ACHN (cell line): ENCODE results near the gene COL1A1.

Experiments
- DNase-seq: peaks from one replicate; pipeline ENCODE4 v3.0.0-alpha.2; 2015
- in situ Hi-C: cut with HindIII; loops from 2 replicates; pipeline ENCODE4 v1.10.0; 2017; ENCODE audit warnings: low sequenced_read_pairs, low pct_ligation_motif_present, low pct_unique_long_range_greater_than_20kb

COL1A1 gene

DNA sequence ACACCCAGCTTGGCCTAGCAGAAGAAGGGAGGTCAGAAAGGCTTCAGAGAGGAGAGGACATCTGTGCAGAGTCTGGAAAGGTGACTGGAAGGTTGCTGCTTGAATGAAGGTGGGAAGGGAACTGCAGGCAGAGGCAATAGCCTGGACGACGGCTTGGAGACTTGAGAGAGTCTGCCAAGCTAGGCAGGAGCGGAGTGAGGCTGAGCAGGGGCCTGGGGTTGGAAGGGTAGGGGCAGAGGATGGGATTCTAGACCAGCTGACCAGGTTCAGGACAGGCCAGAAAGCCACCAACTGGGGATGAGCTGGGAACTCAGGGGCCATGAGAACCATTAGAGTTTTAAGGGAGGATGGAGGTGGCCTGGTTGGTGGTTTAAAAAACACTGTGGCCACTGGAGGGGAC is 36.0 kb downstream of the COL1A1 start:
- in situ Hi-C loops = no loop called here

DNA sequence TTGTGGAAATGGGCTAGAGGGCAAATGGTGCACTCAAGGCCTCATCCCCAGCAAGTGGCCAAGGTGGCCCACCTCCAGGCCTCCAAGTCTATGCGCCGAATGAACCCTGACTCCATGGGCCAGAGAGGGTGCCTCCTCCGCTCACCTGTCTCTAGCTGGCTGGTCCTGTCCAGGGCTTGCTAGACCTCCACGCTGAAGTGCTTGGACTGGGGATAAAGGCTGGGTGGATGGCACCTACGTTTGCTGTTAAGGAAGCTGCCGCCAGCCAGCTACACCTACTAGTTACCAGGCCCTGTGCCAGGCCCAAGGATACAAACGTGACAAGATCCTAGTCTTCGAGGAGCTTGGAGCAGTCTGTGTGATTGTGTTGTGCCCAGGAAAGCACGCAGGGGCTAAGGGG is 36.4 kb downstream of the COL1A1 start:
- in situ Hi-C loops = no loop called here
- no peak for DNase-seq

More for the DNA sequence above, 36.0 kb downstream of the COL1A1 start:
- DNase-seq = no peak

DNA sequence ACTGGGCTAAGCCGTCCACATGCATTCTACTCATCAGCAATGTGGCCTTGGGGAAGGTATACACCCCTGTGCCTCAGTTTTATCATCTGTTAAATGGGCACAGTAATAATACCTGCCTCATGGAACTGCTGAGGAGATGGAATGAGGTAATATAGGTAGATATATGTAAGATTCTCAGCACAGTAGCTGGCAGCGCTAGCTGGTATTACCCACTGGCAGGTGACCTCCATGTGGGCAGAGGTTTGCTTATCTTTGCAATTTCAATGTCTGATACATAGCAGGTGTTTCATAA is 36.8 kb downstream of the COL1A1 start:
- in situ Hi-C loops = no loop called here
- no peak for DNase-seq

DNA sequence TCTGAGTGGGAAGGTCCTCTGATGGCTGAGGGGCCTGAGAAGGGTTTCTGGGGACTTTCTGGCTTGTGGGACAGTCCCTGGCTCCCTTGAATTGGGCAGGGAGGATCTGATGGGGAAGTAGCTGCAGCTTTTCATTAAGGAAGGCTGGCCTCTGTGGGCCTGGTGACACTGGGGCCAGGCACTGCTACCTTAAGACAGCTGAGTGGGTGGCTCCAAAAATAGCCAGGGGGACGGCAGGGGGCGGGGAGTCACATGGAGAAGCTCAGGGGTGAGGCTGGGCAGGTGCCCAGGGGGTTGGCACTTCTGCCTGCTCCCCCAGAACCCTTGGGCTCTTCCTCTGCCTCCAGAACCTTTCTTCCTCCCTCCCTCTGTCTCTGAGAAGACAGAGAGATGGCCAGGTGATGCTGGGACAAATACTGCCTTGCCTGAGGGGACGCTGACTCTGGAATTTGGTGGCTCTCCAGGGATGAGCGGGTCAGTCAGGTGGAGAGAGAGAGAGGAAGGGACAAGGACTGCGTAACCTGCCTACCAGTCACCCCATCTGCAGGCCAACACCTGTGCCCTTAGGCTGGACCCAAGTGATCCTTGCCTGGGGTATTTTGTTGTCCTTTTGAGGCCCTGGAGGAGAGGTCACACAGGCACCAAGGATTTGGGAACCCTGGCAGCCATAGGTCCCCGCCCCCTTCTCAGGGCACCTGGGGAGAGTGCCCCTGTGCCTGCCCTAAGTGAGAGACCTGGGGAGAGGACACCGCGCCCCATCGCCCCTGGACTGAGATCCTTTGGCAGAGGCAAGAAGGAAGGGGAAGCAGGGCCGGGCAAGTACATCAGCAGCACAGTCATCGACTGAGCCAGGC is 37.4 kb downstream of the COL1A1 start:
- DNase-seq = no peak
- in situ Hi-C loops = no loop called here

DNA sequence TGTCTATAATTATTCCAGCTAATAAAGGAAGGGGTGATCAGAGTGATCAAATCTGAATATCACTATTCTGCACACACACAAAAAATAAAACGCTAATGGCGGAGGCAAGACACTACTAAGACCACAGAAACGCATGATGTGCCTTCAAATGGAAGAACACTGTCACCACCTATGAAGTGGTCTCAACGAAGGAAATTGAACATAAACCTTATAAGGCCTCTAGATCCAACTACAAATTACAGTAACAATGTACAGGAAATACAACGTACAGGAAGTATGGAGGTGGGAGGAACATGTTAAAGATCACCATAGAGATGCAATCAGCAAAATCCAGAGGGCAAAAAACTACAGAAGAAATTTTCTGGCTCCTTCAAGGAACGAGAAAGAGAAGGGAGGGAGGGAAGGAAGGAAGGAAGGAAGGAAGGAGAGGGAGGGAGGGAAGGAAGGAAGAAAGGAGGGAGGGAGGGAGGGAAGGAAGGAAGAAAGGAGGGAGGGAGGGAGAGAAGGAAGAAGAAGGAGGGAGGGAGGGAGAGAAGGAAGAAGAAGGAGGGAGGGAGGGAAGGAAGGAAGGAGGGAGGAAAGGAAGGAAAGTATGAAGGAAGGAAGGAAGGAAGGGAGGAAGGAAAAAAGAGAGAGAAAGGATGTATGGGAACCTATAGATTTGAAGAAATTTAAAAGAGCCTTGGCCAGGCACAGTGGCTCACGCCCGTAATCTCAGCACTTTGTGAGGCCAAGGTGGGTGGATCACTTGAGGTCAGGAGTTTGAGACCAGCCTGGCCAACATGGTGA is 38.8 kb downstream of the COL1A1 start:
- in situ Hi-C loops = no loop called here
- DNase-seq = no peak

DNA sequence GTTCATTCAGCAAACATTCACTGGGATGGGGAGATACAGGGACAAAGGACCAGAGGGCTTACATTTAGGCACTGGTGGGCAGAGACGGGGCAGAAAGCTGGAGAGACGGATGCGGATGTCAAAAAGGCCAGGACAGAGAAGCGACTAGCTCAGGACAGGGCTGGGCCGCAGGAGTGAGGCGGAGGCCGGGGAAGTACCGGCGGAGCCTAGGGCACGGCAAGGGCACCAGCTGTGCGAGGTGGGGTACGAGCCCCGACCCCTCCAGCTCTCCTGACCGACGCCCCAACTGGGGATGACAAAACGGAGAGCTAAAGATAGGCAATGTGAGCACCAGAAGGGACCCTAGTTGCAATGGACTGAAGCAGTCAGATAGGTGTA is 39.5 kb downstream of the COL1A1 start:
- DNase-seq = no peak
- in situ Hi-C loops = no loop called here

DNA sequence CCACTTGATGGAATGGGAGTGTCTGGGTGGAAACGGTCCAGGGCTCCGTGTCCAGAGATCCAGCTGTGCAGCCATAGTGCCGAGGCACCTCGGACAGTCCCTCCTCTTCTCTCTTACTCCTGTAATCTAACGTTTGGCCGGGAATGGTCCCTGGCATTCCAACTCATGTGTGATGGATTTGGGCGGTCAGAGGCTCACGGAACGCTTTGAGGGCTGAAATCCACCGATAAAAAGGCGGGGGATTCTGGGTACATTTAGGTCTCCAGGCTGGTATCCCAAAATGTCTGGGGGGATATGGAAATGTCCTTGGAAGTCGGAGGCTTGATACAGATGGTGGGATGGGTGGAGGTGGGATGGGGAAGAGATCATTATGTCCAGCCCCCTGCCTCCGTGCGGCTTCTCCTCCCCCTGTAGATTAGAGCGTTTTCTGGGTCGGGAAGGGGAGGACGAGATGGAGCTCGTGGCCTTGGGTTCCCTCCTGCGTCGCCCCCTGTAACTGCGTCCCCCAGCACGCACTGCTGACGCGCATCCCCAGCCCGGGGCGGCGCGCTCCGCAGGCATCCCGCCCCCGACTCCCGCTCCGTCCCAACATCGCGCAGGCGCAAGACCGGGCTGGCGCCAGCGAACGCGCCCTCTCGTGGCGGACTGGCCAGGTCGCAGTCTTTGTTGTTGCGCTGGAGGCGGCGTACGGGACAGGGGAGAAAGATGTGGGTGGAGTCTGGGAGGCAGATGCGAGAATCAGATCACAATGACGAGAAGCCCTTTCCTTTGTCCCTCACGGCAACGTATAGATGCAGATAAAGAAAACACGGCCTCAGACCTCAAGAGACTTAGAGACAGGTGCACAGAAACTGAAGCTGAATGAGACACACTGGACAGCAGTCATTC is 40.2 kb downstream of the COL1A1 start:
- DNase-seq = peak; percentile 88
- in situ Hi-C loops = no loop called here

DNA sequence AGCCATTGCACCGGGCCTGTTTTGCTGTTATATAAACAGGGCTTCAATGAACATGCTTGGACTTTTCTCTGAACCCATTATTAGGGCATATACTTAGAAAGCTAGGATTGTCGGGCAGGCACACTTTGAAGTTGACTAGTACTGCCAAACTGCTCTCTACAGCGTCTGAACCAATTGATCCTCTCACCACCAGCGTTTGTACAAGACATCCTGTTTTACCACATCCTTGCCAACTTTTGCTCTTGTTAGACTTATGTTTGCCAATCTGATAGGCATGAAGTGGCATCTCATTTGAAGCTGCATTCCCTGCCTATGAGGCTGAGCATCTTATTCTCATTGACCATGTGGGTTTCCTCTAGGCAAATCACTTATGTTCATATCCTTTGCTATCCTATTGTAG is 43.5 kb downstream of the COL1A1 start:
- in situ Hi-C loops = no loop called here
- no peak for DNase-seq

DNA sequence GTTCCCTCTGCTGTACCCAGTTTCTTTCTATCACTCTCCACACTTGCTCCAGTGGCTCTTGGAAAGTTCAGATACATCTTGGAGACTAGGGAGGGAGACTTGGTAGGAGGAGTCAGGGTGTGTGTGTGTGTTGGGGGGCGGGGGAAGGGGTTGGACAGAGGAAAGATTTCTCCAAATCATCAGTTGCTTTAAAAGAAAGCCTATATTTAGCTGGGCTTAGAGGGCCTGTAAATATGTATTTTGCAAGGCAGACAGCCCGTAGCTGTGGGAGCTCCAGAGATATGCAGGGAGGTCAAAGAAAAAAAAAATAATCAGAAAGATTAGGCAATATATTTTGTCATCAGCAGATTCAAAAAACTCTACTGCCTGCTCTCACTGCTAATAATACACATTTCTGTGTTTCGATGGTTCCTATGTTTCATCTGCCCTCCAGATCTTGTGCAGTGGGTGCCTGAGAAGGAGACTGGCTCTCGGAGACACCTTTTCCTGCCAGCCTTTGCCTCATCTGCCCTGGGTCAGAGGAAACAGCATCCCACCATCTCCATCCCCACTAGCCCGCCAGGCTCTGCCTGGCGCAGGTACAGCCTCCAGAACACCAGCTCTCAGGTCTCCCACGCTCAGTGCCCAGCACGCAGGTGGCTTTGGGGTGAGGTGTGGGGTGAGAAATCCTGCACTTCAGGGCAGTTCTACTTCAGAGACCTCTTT is 46.2 kb downstream of the COL1A1 start:
- no peak for DNase-seq
- in situ Hi-C loops = no loop called here

DNA sequence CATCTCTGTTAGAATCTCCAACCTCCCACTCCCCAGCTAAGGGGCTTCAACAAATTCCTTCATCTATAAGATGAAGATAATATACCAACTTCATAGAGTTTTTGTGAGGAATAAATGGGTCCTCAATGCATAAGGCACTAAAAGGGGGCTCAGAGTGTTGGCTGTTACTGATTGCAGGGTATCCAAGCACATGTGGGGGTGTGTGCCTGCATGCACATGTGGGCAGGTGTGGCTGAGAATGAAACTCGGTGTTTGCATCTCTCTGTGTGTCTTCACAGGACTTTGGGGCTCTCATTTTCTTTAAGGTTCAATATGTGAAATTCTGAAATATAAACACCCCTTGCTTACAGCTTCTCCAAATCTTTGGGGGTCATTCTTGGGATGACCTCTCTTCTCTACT is 46.8 kb downstream of the COL1A1 start:
- in situ Hi-C loops = no loop called here
- DNase-seq = no peak

DNA sequence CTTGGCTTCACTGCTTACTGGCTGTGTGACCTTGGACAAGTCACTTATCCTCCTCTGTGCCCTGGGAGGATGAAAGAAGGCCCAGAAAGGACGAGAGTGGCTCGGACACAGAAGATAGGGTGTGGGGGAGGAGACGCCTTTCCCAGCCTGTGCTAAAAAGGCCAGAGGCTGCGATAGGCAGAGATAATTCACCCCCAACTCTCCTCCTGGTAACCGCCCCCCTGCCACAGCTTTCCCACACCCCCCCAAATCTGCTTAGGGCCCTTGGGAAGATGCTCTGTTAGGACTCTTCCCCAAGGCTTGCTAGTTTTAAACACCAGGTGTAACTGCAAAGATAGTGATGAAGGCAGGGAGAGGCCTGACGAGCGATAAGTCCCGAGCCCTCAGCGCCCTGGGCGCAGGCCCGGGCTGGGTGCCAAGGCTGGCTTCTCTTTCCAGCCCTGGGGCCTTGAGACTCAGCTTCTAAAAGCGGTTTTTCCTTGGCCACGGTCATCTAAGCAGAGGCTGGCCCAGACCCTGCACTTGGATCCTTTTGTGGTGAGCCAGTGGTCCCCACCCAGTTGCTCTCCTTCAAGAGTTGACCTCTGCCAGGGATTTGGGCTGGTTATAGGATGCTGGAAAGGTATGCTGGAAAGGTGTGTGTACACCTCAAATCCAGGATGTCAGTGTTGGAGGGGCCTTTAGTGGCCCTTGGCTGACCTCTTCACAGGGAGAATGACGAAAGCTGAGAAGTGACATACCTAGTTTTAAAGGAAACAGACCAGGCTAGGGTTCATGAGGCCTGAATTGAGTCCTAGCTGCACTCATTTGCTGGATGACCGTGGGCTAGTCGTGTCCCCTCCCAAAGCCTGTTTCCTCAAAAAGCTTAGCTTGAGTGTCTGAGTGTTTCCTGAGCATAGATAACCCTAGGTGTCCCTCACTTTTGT is 47.5 kb downstream of the COL1A1 start:
- in situ Hi-C loops = no loop called here
- DNase-seq = no peak

DNA sequence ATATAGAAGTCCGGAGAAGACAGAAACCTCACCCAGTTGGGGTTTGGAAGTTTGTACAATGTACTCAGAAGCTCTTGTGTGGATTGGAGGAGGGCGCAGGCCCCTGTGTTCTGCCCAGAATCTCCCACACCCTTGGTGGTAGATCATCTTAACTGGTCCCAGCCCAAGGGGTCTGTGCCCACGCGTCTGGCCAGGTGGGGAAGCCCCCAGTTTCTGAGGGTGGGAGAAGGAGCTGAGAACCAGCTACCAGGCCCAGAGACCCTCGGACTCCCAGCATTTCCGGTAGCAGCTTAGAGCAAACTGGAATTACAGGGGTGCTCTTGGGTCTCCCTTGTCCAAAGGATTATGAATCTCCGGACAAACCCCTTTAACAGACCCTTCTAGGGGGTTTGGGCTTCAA is 48.7 kb downstream of the COL1A1 start:
- in situ Hi-C loops = no loop called here

DNA sequence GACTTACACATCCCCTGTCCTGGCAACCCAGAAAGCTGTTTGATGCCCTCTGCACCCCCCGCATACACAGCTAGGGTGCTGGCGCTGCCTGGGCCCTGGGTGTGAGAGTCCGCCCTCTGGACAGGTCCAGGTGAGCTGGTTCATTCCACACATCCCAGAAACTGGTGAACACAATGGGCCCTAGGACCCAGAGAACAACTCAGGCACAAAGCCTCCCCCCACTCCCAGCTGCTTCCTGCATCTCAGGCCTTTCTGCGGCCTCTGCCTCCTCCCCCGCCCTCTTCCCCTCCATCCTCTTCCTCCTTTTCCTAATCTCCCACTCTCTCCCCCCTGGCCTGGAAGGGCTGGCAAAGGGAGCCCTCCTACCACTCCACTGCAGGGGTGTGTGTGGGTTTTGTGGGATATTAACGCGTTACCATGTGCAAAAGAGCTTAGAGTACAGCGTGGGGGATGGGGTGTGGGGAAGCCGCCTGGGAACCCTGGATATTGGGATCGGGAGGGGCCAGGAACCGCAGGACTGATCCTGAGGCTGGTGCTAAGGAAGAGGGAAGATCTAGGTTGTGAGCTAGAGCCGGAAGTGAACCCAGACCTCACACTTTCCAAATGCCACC is 49.4 kb downstream of the COL1A1 start:
- DNase-seq = peak; percentile 90
- in situ Hi-C loops = no loop called here

More for the DNA sequence above, 48.7 kb downstream of the COL1A1 start:
- DNase-seq = no peak

DNA sequence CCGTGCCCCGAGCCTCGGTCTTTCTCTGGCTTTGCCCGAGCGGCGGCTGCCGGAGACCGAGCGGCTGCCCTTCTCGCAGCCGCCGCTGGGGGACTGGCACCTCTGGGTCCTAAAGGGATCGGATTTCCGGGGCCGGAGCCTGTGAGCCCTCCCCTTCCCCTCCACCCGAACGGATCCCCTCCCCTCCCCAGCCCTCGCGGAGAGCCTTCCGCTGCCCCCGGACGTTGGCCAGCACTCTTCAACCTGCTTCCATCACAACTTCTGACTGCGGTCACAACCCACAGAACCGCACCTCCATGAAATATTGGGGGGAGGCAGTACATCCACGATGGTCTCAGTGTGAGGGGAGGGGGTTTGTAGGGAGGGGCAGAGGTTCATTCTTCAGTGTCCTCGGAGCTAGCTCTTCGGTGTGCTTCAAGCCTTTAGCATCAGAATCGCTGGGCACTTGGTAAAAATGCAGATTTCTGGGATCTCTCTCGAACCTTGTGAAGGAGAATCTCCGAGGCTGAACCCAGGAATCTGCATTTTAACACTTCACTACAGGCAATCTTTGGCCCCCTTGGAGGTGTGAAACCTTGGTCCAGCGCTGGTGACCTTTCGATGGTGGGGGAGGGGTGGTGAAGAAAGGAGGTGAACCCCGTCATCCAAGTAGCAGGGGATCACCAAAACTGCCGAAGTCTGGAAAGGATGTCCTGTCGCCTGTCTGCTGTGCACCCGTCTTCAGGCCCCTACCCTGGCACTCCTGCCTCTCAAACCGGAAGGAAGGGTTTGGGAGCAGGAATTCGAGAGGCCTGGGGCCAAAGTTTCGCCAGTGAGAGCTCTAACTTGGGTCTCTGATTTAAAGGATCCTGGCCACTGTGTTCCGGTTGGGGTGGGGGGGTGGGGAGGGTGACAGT is 50.1 kb downstream of the COL1A1 start:
- peak; percentile 94 for DNase-seq
- in situ Hi-C loops = no loop called here

DNA sequence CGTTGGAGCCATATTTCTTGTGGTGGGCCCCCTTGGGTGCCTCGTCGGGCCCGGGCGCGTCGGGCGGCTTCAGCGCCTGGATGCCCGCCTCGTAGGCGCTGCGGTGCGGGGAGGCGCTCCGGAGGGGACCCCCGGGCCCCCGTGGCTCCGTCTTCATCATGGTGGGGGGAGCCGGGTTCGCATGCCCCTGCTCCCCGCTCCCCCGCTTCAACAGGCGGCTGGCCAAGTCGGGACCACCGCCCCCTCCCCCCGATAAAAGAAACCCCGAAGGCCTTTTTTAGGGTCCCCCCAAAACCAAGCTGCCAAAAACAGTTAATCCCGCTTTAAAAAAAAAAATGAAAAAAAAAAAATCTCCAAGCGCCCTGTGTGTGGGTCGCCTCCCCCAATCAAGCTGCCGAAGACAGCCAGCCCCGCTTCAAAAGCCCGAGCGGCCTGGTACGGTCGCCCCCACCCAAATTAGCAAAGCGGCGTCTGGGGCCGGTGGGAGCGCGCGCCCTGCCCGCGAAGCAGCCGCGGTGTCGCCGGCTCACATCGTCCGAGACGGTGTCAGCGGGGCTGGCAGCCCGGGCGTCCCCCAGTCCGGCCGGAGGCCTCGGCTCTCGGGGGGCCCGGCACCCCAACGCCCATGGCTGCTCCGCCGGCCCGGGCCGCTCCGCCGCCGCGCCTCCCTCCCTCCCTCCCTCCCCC is 50.9 kb downstream of the COL1A1 start, which contains the start of gene PPP1R9B:
Gene PPP1R9B, minus strand, starts transcription at position 324 of the 687 bp plus-strand sequence. Its CDS starts 164 bp downstream, at position 160.
- DNase-seq = no peak
- in situ Hi-C loops = no loop called here
